ENCODE measurements around the gene FCHSD2.

DNA sequence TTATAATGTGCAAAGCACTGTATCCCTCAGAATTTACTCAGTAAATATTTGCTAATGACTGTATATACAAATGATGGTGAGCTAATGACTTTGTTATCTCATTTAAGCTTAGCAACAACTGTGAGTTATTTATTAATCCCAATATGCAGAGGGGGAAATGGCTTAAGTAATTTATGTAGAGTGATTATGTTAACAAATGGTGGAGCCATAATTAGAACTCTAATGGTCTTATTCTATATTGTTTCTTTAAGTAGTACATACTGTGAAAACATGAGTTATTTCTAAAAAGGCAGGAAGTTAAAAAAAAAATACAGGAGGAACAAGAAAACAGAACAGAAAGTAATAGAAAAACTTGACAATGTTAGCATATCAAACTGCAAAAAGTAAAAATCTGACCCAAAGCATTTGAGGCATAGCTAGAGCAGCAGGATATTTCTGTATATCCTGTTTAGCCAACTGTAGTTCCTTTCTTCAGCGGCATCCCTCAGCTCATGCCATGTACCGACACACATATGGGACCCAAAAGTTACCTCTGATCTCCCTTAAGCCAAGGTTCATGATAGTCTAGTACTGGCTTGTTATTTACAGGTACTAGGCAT lies 94.2 kb downstream of the FCHSD2 start:
- no peak for TF ChIP-seq ZNF274 (IDR thresholded peaks at IDR 0.05; ENCODE audit: low read depth, low read length)
- no peak for TF ChIP-seq YY1 (IDR thresholded peaks at IDR 0.05; ENCODE audit: insufficient read depth, insufficient read length)
- TF ChIP-seq SUZ12 (IDR thresholded peaks at IDR 0.05; ENCODE audit: extremely low read depth, insufficient read depth, insufficient read length) = no peak

All from NT2/D1 (cell line).